ENCODE results near the gene CMTR1.

The CMTR1 gene

DNA sequence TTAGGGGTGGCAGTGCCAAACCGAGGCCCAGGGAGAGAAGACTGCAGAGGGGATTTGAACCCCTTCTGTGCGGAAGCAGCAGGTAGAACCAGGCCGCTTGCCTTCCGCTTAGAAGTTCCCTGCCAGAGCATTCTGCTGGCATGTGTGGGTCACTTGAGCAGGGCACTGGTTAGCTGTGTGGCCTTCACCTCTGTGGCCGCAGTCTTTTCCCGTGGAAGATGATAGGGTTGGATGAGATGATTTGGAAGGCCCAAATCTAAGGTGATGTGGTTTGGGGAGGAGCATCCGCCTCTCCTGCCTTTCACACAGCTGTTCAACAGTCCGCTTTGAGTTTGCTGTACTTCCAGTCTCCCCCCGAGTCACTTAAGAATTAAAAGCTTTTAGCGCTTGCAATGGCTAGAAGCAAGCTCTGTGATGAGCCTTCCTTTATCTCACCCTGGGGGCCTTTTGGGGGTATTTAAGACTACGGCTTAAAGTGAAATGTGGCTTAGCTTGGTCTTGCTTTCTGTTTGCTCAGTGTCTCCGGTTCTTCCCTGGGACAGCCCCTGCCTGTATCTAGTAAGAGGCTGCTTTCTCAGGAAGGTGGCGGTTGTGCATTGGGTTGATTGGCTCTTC lies 743 bp downstream of the CMTR1 start:
- DNase-seq (ENCODE audit: low spot score) (no peak), ATAC-seq (ENCODE audit: low read depth) (peak; percentile 30)
- TF ChIP-seq, protein P1, sequence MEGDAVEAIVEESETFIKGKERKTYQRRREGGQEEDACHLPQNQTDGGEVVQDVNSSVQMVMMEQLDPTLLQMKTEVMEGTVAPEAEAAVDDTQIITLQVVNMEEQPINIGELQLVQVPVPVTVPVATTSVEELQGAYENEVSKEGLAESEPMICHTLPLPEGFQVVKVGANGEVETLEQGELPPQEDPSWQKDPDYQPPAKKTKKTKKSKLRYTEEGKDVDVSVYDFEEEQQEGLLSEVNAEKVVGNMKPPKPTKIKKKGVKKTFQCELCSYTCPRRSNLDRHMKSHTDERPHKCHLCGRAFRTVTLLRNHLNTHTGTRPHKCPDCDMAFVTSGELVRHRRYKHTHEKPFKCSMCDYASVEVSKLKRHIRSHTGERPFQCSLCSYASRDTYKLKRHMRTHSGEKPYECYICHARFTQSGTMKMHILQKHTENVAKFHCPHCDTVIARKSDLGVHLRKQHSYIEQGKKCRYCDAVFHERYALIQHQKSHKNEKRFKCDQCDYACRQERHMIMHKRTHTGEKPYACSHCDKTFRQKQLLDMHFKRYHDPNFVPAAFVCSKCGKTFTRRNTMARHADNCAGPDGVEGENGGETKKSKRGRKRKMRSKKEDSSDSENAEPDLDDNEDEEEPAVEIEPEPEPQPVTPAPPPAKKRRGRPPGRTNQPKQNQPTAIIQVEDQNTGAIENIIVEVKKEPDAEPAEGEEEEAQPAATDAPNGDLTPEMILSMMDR (IDR thresholded peaks at IDR 0.05; ENCODE audit: poor library complexity, severe bottlenecking): no peak
- Histone ChIP-seq H3K27ac (ENCODE audit: poor library complexity, severe bottlenecking) (peak overlapping the region; percentile 29), H3K36me3 (ENCODE audit: low read depth) (peaks cover 14% of the 10 kb centered on the region), H3K4me1 (ENCODE audit: insufficient read depth, poor library complexity, severe bottlenecking) (peaks cover 4% of the 10 kb centered on the region), H3K27me3 (ENCODE audit: insufficient read depth, poor library complexity, severe bottlenecking) (no peaks in the 10 kb centered on the region), H3K4me3 (ENCODE audit: severe bottlenecking) (peak overlapping the region; percentile 98), H3K9me3 (ENCODE audit: severe bottlenecking) (no peaks in the 10 kb centered on the region)

- ATAC-seq (ENCODE audit: low read depth): no peak
- no peak for DNase-seq (ENCODE audit: low spot score)
- Histone ChIP-seq H3K9me3 (ENCODE audit: severe bottlenecking) (no peaks in the 10 kb centered on the region), H3K27me3 (ENCODE audit: insufficient read depth, poor library complexity, severe bottlenecking) (no peaks in the 10 kb centered on the region), H3K4me1 (ENCODE audit: insufficient read depth, poor library complexity, severe bottlenecking) (peaks cover 4% of the 10 kb centered on the region), H3K36me3 (ENCODE audit: low read depth) (peaks cover 29% of the 10 kb centered on the region), H3K27ac (ENCODE audit: poor library complexity, severe bottlenecking) (no peak overlapping the region), H3K4me3 (ENCODE audit: severe bottlenecking) (no peak overlapping the region)
- TF ChIP-seq, protein P1 (IDR thresholded peaks at IDR 0.05; ENCODE audit: poor library complexity, severe bottlenecking): no peak
Measured at GRCh38 chr6:37435373-37435772, 2.4 kb downstream of the CMTR1 start.

GRCh38 chr6:37435816-37436215 lies 2.8 kb downstream of the CMTR1 start:
- no peak for ATAC-seq (ENCODE audit: low read depth)
- Histone ChIP-seq H3K27me3 (ENCODE audit: insufficient read depth, poor library complexity, severe bottlenecking) (no peaks in the 10 kb centered on the region), H3K36me3 (ENCODE audit: low read depth) (peaks cover 29% of the 10 kb centered on the region), H3K27ac (ENCODE audit: poor library complexity, severe bottlenecking) (no peak overlapping the region), H3K4me1 (ENCODE audit: insufficient read depth, poor library complexity, severe bottlenecking) (peaks cover 4% of the 10 kb centered on the region), H3K9me3 (ENCODE audit: severe bottlenecking) (no peaks in the 10 kb centered on the region), H3K4me3 (ENCODE audit: severe bottlenecking) (no peak overlapping the region)
- TF ChIP-seq, protein P1 (IDR thresholded peaks at IDR 0.05; ENCODE audit: poor library complexity, severe bottlenecking): no peak
- no peak for DNase-seq (ENCODE audit: low spot score)

- ATAC-seq (ENCODE audit: low read depth) (no peak), DNase-seq (ENCODE audit: low spot score) (no peak)
- Histone ChIP-seq H3K36me3 (ENCODE audit: low read depth) (peaks cover 41% of the 10 kb centered on the region), H3K4me1 (ENCODE audit: insufficient read depth, poor library complexity, severe bottlenecking) (peaks cover 4% of the 10 kb centered on the region), H3K27me3 (ENCODE audit: insufficient read depth, poor library complexity, severe bottlenecking) (no peaks in the 10 kb centered on the region), H3K9me3 (ENCODE audit: severe bottlenecking) (no peaks in the 10 kb centered on the region), H3K27ac (ENCODE audit: poor library complexity, severe bottlenecking) (no peak overlapping the region), H3K4me3 (ENCODE audit: severe bottlenecking) (no peak overlapping the region)
- TF ChIP-seq, protein P1 (IDR thresholded peaks at IDR 0.05; ENCODE audit: poor library complexity, severe bottlenecking): no peak
Measured at GRCh38 chr6:37438930-37439329, 5.9 kb downstream of the CMTR1 start.

DNA sequence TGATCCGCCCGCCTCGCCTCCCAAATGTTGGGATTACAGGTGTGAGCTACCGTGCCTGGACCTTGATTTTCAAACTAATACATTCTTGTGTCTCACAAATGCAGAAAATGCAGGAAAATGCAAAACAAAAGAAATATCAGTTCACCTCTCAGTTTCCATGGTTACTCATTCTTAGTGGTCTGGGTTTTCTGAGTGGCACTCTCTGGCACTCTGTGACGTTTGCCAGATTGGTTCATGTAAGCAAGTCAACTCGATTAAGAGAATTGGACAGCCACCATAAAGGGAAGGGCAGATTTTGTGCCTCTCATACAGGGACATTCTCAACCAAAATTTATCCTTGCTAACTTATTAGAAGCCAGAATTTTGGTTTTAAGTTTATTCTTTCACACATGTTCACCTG lies 8.6 kb downstream of the CMTR1 start:
- no peak overlapping the region for H3K4me3 ChIP-seq (ENCODE audit: severe bottlenecking)
- no peak overlapping the region for H3K27ac ChIP-seq (ENCODE audit: poor library complexity, severe bottlenecking)
- TF ChIP-seq, protein P1 (IDR thresholded peaks at IDR 0.05; ENCODE audit: poor library complexity, severe bottlenecking): no peak
- DNase-seq (ENCODE audit: low spot score) (no peak), ATAC-seq (ENCODE audit: low read depth) (no peak)
- no peaks in the 10 kb centered on the region for H3K27me3 ChIP-seq (ENCODE audit: insufficient read depth, poor library complexity, severe bottlenecking)
- no peaks in the 10 kb centered on the region for H3K4me1 ChIP-seq (ENCODE audit: insufficient read depth, poor library complexity, severe bottlenecking)
- peaks cover 54% of the 10 kb centered on the region for H3K36me3 ChIP-seq (ENCODE audit: low read depth)
- no peaks in the 10 kb centered on the region for H3K9me3 ChIP-seq (ENCODE audit: severe bottlenecking)
